Prostate gland (tissue), 2 donors: ENCODE measurements around the gene NREP. TPM values are rescaled to one million over a fixed set of nuclear protein-coding genes. Genes with fewer than 3 reads are reported as not detected.

Experiments
- DNase-seq: peaks from one replicate; pipeline ENCODE4 v3.0.0-alpha.2; 2019; ENCODE audit warnings: low spot score
- H3K27ac ChIP-seq, 2 donors: fragments of 200-600 bp; sonication (generic); 2 replicates each; pipeline ENCODE4 v1.5.1; 2017 to 2019
- H3K27me3 ChIP-seq: fragments of 200-600 bp; sonication (generic); replicated peaks from 2 replicates; pipeline ENCODE4 v1.5.1; 2019; ENCODE audit not compliant: insufficient read depth
- H3K36me3 ChIP-seq, 2 donors: fragments of 200-600 bp; sonication (generic); 1 replicate in 1 of 2; 2 replicates in 1 of 2; pipeline versions ENCODE4 v1.5.1 to v1.8.1; 2017 to 2019
- H3K4me1 ChIP-seq: fragments of 200-600 bp; sonication (generic); replicated peaks from 2 replicates; pipeline ENCODE4 v1.5.1; 2019
- H3K4me3 ChIP-seq, 2 donors: fragments of 200-600 bp; sonication (generic); 2 replicates each; pipeline ENCODE4 v1.5.1; 2017 to 2019
- H3K9me3 ChIP-seq: fragments of 200-600 bp; sonication (generic); 2 replicates; pipeline ENCODE4 v1.5.1; 2017
- CTCF ChIP-seq, 4 experiments: fragments of 200-600 bp in 2 of 4; fragments of 450-650 bp in 2 of 4; sonication (generic) in 2 of 4; IDR thresholded peaks; 1 replicate in 3 of 4; 2 replicates in 1 of 4; pipeline ENCODE4 v1.5.1; 2016 to 2019; ENCODE audit warnings: antibody characterized with exemption in 4 of 4, mild to moderate bottlenecking in 2 of 4, moderate library complexity in 2 of 4
- POLR2A ChIP-seq: fragments of 450-650 bp; IDR thresholded peaks from one replicate; pipeline ENCODE4 v1.6.1; 2016; ENCODE audit warnings: antibody characterized with exemption, mild to moderate bottlenecking
- POLR2AphosphoS5 ChIP-seq: sonication (generic); formaldehyde crosslinking; IDR thresholded peaks from one replicate; pipeline ENCODE4 v1.6.1; 2017; ENCODE audit warnings: antibody characterized with exemption
- WGBS: methylation state at CpG from one replicate; pipeline ENCODE4 v1.1.5; 2018; 5-methylcytosine and 5-hydroxymethylcytosine counted together
- intact Hi-C: fragments of 100-400 bp; cut with DNase I; formaldehyde crosslinking; loops from one replicate; pipeline ENCODE4 v1.14.2; 2022
- total RNA-seq, 2 donors: library from RNA; depleted of rRNA; stranded (reverse); fragments of >200 nt; gene quantifications; one replicate each; pipeline ENCODE4 v1.1.0, GENCODE V29; 2016

The NREP gene
- total RNA-seq, 2 donors from 2014 or later: 7.6 to 28.2 TPM

DNA sequence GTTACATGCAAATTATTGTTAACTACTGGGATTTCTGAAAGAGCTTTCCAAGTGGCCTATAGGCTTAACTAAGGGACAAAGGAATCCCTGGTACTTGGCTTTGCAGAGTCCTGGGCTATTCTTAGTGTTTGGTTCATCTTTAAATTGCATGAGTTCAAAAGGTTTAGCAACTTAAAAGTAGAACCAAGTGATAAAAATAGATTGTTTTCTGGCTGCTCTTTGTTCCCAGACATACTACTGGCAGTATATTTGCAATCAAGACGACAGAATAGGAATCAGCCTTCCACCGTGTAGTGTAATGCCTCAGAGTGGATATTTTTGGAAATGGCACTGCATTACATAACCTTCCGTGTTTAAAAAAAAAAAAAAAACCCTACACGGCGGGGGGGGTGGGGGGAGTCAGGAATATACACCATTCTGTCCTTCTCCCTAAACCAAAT lies 1.0 kb downstream of the NREP start:
- intact Hi-C loops: loop anchor here (2.0 to 10.0 kb wide), 5 partner anchors 13 to 389 kb away; partner anchors contain the start of gene STARD4
- TF ChIP-seq POLR2AphosphoS5: no peak
- no peaks in the 10 kb centered on the region for H3K27me3 ChIP-seq
- no peaks in the 10 kb centered on the region for H3K36me3 ChIP-seq
- no peaks in the 10 kb centered on the region for H3K9me3 ChIP-seq
- 4% methylated on average over 5 of the region's 5 CpGs for WGBS
- no peak for DNase-seq
- no peaks in the 10 kb centered on the region for H3K4me1 ChIP-seq
- H3K4me3 ChIP-seq: peak overlapping the region; percentile 45 to 60
- peak overlapping the region; percentile 76 to 83 for H3K27ac ChIP-seq

DNA sequence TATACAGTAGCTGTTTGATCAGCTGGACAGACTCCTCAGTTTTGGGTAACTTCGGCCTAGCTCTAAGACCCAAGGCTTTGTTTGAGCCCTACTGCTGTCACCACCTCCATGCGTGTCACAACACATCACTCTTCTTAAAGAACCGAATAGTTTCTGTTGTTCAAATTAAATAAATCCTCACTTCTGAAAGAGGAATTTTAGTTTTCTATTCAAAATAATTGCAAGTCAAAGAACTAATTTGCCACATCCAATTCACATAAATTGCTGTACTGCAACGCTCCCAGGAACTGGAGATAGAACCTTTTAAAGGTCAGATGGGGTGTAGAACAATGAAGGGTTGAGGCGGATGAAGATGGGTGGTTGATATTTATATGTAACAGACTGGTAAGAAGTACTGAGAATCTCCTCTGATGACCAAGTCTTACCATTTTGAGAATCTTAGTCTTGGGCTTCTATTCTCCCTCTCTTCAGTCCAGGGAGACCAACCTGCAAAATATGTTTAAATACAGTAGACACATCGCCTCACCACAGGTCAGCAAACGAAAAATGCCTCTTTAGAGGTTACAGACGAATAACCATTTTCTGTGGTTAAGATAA lies 1.6 kb downstream of the NREP start:
- Histone ChIP-seq H3K9me3 (no peaks in the 10 kb centered on the region), H3K27ac (peak overlapping the region in 1 of 2 donors; percentile 83), H3K4me3 (no peak overlapping the region), H3K36me3 (no peaks in the 10 kb centered on the region), H3K4me1 (no peaks in the 10 kb centered on the region), H3K27me3 (no peaks in the 10 kb centered on the region)
- intact Hi-C loops: loop anchor here (5.0 to 10.0 kb wide), 4 partner anchors 71 to 389 kb away; partner anchors contain the start of gene STARD4
- 49% methylated on average over 8 of the region's 8 CpGs for WGBS
- no peak for TF ChIP-seq POLR2AphosphoS5
- TF ChIP-seq CTCF (IDR thresholded peaks at IDR 0.05): no peak
- TF ChIP-seq POLR2A: no peak
- no peak for DNase-seq

DNA sequence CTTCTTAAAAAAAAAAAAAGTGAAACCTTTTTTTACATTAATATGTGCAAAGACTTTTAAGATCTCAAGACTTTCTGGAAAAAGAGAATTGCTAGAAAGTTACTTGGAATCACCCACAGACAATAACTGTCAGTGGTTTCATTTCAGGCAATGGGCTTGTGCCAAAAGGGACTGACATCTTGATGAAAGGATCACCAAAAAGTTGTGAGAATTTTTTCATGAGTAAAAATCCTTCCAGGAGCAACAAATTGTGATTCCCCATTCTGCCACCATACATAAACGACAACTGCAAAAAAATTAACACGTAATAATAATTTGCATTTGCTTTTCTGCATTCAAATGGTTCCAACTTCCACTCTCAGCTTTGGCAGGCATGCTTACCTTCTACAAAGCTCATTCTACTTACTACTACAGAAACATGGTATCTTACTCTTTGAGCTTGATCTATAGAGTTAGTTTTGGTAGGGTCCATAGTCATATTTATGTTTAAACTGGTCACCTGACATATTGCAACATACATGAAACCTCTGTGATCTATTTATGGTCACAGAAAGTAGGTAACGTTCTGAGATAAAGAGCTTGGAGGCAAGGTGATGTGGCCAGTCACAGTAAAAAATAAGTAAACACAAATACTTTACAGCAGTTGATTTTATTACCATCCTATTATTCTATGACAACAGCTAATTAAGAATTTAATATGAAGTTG lies 3.0 kb downstream of the NREP start:
- no peaks in the 10 kb centered on the region for H3K9me3 ChIP-seq
- no peaks in the 10 kb centered on the region for H3K4me1 ChIP-seq
- intact Hi-C loops: loop anchor here (10.0 kb wide), 3 partner anchors 69 to 391 kb away; no protein-coding TSS in a partner anchor
- H3K4me3 ChIP-seq: no peak overlapping the region
- H3K36me3 ChIP-seq: no peaks in the 10 kb centered on the region
- DNase-seq: no peak
- no peak overlapping the region for H3K27ac ChIP-seq
- TF ChIP-seq POLR2AphosphoS5 (no peak), CTCF (IDR thresholded peaks at IDR 0.05) (no peak)
- WGBS: 46% methylated on average over 3 of the region's 3 CpGs
- no peaks in the 10 kb centered on the region for H3K27me3 ChIP-seq

- H3K27me3 ChIP-seq: no peaks in the 10 kb centered on the region
- no peak for DNase-seq
- no peak overlapping the region for H3K4me3 ChIP-seq
- intact Hi-C loops: loop anchor here (10.0 kb wide), 3 partner anchors 68 to 392 kb away; no protein-coding TSS in a partner anchor
- H3K36me3 ChIP-seq: no peaks in the 10 kb centered on the region
- no peak overlapping the region for H3K27ac ChIP-seq
- H3K9me3 ChIP-seq: no peaks in the 10 kb centered on the region
- H3K4me1 ChIP-seq: no peaks in the 10 kb centered on the region
- WGBS: 90% methylated on average over 2 of the region's 2 CpGs
- no peak for TF ChIP-seq POLR2AphosphoS5
- no peak for TF ChIP-seq POLR2A
- no peak for TF ChIP-seq CTCF (IDR thresholded peaks at IDR 0.05)
These were observed 4.5 kb downstream of the NREP start for GRCh38 chr5:111752426-111752965.

DNA sequence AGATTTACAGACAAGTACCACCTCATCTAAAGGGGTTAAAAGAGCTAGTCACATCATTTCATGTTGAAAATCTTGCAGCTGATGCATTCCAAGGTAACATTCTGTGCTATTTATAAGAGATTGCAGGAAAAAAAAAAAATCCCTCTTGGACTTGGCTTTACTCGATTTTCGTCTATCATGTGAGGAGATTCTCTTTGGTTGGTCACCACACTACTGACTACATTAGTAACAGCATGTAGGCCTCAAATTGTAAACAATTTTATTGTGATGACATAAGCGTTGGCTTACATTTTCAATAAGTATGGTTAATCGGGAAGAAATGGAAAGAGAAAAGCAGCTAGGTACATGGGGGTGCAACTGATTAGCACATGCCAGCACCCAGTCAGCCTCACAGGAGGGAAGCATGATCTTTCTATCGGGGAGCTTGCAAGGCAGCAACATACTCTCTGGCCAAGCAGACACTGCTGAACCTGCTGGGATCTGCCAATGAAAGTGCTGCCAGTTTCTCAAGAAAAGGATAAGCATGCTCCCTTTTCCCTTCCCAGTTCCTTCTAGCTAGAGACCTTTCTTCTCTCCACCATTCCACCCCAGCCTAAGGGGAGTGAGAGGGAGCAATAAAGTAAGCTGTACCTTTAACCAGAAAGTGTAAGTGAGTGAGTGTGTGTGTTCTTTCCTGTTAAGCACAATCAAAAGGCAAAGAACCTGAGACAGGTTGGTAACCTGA lies 7.5 kb downstream of the NREP start:
- 62% methylated on average over 5 of the region's 5 CpGs for WGBS
- TF ChIP-seq POLR2AphosphoS5: no peak
- no peak for TF ChIP-seq POLR2A
- no peak for TF ChIP-seq CTCF (IDR thresholded peaks at IDR 0.05)

More for the DNA sequence above, 7.5 kb downstream of the NREP start:
- Histone ChIP-seq H3K4me1 (no peaks in the 10 kb centered on the region), H3K9me3 (no peaks in the 10 kb centered on the region), H3K27ac (no peak overlapping the region), H3K36me3 (no peaks in the 10 kb centered on the region), H3K27me3 (no peaks in the 10 kb centered on the region), H3K4me3 (no peak overlapping the region)
- intact Hi-C loops: loop anchor here (10.0 kb wide), 3 partner anchors 65 to 395 kb away; no protein-coding TSS in a partner anchor
- no peak for DNase-seq
